Caco-2 (cell line): Measurements from ENCODE around the gene ABCG4. TPM values are rescaled to one million over a fixed set of nuclear protein-coding genes. Genes with fewer than 3 reads are reported as not detected.

Source experiments
- BruUV-seq: library from RNA; stranded (reverse); fragments of 400-500 nt; replicated peaks from 2 replicates; lab custom pipeline; 2021; lab: Mats Ljungman, UMichigan
- CTCF ChIA-PET: fragments of 300-600 bp; sonication (Branson Sonifier 250); formaldehyde crosslinking; loops from one replicate; lab custom pipeline; 2022; ENCODE audit warnings: antibody characterized with exemption; lab: Charles Lee
- POLR2A ChIA-PET: fragments of 300-600 bp; sonication (Branson Sonifier 250); formaldehyde crosslinking; loops from one replicate; lab custom pipeline; 2022; ENCODE audit warnings: antibody characterized with exemption; lab: Charles Lee
- DNase-seq, 2 experiments: peaks; one replicate each; pipeline versions ENCODE4 v3.0.0 to v3.0.0-alpha.2; 2020 to 2022
- H3K27me3 ChIP-seq: replicated peaks from 2 replicates; pipeline ENCODE4 v1.6.0; 2011; ENCODE audit warnings: low read length; ENCODE audit not compliant: control insufficient read depth, insufficient read depth
- H3K36me3 ChIP-seq: 2 replicates; pipeline ENCODE4 v1.5.1; 2011; ENCODE audit warnings: low read length; ENCODE audit not compliant: control insufficient read depth, insufficient read depth
- H3K4me1 ChIP-seq: fragments of 250-450 bp; sonication (Bioruptor Pico); 2 replicates; pipeline ENCODE4 v1.5.1; 2020; ENCODE audit warnings: mild to moderate bottlenecking
- H3K4me3 ChIP-seq: 2 replicates; pipeline ENCODE4 v1.5.1; 2011; ENCODE audit warnings: low read depth, mild to moderate bottlenecking, control low read depth, low read length
- H3K9me3 ChIP-seq: fragments of 250-450 bp; sonication (Bioruptor Pico); 2 replicates; pipeline ENCODE4 v1.5.1; 2020; ENCODE audit warnings: mild to moderate bottlenecking, moderate library complexity
- H3K27ac Mint-ChIP-seq: one replicate; pipeline ENCODE4 v1.8.0; 2022; ENCODE audit warnings: mixed read lengths; ENCODE audit not compliant: unreplicated experiment
- H3K27me3 Mint-ChIP-seq: one replicate; pipeline ENCODE4 v1.8.0; 2022; ENCODE audit warnings: mixed read lengths; ENCODE audit not compliant: insufficient read depth, unreplicated experiment
- H3K36me3 Mint-ChIP-seq: one replicate; pipeline ENCODE4 v1.8.0; 2022; ENCODE audit warnings: mild to moderate bottlenecking, mixed read lengths; ENCODE audit not compliant: insufficient read depth, unreplicated experiment
- H3K4me1 Mint-ChIP-seq: one replicate; pipeline ENCODE4 v1.8.0; 2022; ENCODE audit warnings: low read depth, mixed read lengths; ENCODE audit not compliant: unreplicated experiment
- H3K4me3 Mint-ChIP-seq: one replicate; pipeline ENCODE4 v1.8.0; 2022; ENCODE audit warnings: mild to moderate bottlenecking, moderate library complexity, mixed read lengths; ENCODE audit not compliant: unreplicated experiment
- H3K9me3 Mint-ChIP-seq: one replicate; pipeline ENCODE4 v1.8.0; 2022; ENCODE audit warnings: mixed read lengths; ENCODE audit not compliant: unreplicated experiment
- intact Hi-C: fragments of 100-400 bp; cut with micrococcal nuclease; formaldehyde crosslinking; loops from one replicate; pipeline ENCODE4 v1.10.0; 2022; ENCODE audit not compliant: unreplicated experiment
- total RNA-seq: library from RNA; stranded (reverse); gene quantifications from 2 replicates; pipeline ENCODE4 v1.2.3, GENCODE V29; 2022
- TF ChIP-seq, protein P1 (sequence below), 2 experiments: fragments of 200-600 bp in 1 of 2; IDR thresholded peaks; 1 replicate in 1 of 2; 2 replicates in 1 of 2; pipeline versions ENCODE4 v1.5.1 to v1.8.0; 2011 to 2022; ENCODE audit warnings: antibody characterized with exemption in 1 of 2, control low read depth in 1 of 2, inconsistent platforms in 1 of 2, low read depth in 1 of 2, low read length in 1 of 2, mild to moderate bottlenecking in 1 of 2, moderate library complexity in 1 of 2; ENCODE audit not compliant: insufficient read depth in 1 of 2, severe bottlenecking in 1 of 2, unreplicated experiment in 1 of 2

Gene ABCG4
- total RNA-seq, 1 experiment from 2014 or later: 0.18 TPM

GRCh38 chr11:119194811-119195440 lies 46.1 kb downstream of the ABCG4 start:
- H3K36me3 Mint-ChIP-seq: no peaks in the 10 kb centered on the region
- H3K9me3 ChIP-seq: no peaks in the 10 kb centered on the region
- no peaks in the 10 kb centered on the region for H3K36me3 ChIP-seq
- intact Hi-C loops: no loop called here
- POLR2A ChIA-PET: interaction anchor here (0.6 kb wide), 1 partner anchor 92 kb away, joined by 6 read pairs; no protein-coding TSS in a partner anchor
- H3K27me3 ChIP-seq: no peaks in the 10 kb centered on the region
- no peak overlapping the region for H3K4me3 Mint-ChIP-seq
- no TSS peak for BruUV-seq
- TF ChIP-seq, protein P1, sequence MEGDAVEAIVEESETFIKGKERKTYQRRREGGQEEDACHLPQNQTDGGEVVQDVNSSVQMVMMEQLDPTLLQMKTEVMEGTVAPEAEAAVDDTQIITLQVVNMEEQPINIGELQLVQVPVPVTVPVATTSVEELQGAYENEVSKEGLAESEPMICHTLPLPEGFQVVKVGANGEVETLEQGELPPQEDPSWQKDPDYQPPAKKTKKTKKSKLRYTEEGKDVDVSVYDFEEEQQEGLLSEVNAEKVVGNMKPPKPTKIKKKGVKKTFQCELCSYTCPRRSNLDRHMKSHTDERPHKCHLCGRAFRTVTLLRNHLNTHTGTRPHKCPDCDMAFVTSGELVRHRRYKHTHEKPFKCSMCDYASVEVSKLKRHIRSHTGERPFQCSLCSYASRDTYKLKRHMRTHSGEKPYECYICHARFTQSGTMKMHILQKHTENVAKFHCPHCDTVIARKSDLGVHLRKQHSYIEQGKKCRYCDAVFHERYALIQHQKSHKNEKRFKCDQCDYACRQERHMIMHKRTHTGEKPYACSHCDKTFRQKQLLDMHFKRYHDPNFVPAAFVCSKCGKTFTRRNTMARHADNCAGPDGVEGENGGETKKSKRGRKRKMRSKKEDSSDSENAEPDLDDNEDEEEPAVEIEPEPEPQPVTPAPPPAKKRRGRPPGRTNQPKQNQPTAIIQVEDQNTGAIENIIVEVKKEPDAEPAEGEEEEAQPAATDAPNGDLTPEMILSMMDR (IDR thresholded peaks at IDR 0.05; ENCODE audit: insufficient read depth in 1 of 2, low read depth in 1 of 2, low read length in 1 of 2, severe bottlenecking in 1 of 2, unreplicated experiment in 1 of 2): no peak
- CTCF ChIA-PET: interaction anchor here (1.0 to 3.0 kb wide), 2 partner anchors 11 to 93 kb away, joined by 3 to 28 read pairs; partner anchors contain the start of genes CBL and DPAGT1
- H3K4me1 Mint-ChIP-seq: peaks cover 10% of the 10 kb centered on the region
- peaks cover 4% of the 10 kb centered on the region; the same call in 1 of the 2 replicates for H3K4me1 ChIP-seq
- no peak for DNase-seq
- H3K27ac Mint-ChIP-seq: no peak overlapping the region
- H3K4me3 ChIP-seq: no peak overlapping the region
- no peaks in the 10 kb centered on the region for H3K9me3 Mint-ChIP-seq
- peaks cover 2% of the 10 kb centered on the region for H3K27me3 Mint-ChIP-seq

GRCh38 chr11:119195680-119196079 lies 46.8 kb downstream of the ABCG4 start:
- intact Hi-C loops: loop anchor here (2.0 kb wide), 1 partner anchor 101 kb away; a partner anchor contains a TSS
- H3K27me3 ChIP-seq: no peaks in the 10 kb centered on the region
- peak; percentile 74 to 81 for DNase-seq
- H3K4me1 ChIP-seq: peaks cover 4% of the 10 kb centered on the region; the same call in 1 of the 2 replicates
- no peaks in the 10 kb centered on the region for H3K9me3 ChIP-seq
- Mint-ChIP-seq H3K36me3 (no peaks in the 10 kb centered on the region), H3K4me3 (no peak overlapping the region), H3K27me3 (peaks cover 2% of the 10 kb centered on the region), H3K9me3 (no peaks in the 10 kb centered on the region), H3K4me1 (peaks cover 10% of the 10 kb centered on the region), H3K27ac (no peak overlapping the region)
- no peaks in the 10 kb centered on the region for H3K36me3 ChIP-seq
- no peak overlapping the region for H3K4me3 ChIP-seq
- POLR2A ChIA-PET: interaction anchor here (1.3 kb wide), 1 partner anchor 111 kb away, joined by 6 read pairs; the partner anchor contains the start of gene HMBS
- TF ChIP-seq, protein P1 (IDR thresholded peaks at IDR 0.05; ENCODE audit: insufficient read depth in 1 of 2, low read depth in 1 of 2, low read length in 1 of 2, severe bottlenecking in 1 of 2, unreplicated experiment in 1 of 2): no peak
- BruUV-seq: no TSS peak
- CTCF ChIA-PET: interaction anchor here (1.0 to 3.0 kb wide), 6 partner anchors 11 to 266 kb away, joined by 3 to 28 read pairs (median 7); partner anchors contain the start of genes CBL, DPAGT1 and NHERF4

GRCh38 chr11:119196833-119197483 lies 48.1 kb downstream of the ABCG4 start:
- Histone ChIP-seq H3K4me1 (peaks cover 10% of the 10 kb centered on the region), H3K9me3 (no peaks in the 10 kb centered on the region), H3K36me3 (no peaks in the 10 kb centered on the region), H3K4me3 (no peak overlapping the region), H3K27me3 (no peaks in the 10 kb centered on the region)
- ChIA-PET CTCF (interaction anchor here (0.6 to 3.0 kb wide), 21 partner anchors 9 to 267 kb away, joined by 3 to 28 read pairs (median 4); partner anchors contain the start of genes C2CD2L, CBL, DPAGT1 and HINFP), POLR2A (interaction anchor here (0.7 to 1.3 kb wide), 7 partner anchors 10 to 283 kb away, joined by 3 to 6 read pairs (median 3); partner anchors contain the start of genes HINFP, HMBS, NHERF4 and VPS11)
- BruUV-seq: no TSS peak
- intact Hi-C loops: loop anchor here (1.0 to 2.0 kb wide), 6 partner anchors 29 to 132 kb away; partner anchors contain the start of genes C2CD2L and NLRX1
- TF ChIP-seq, protein P1 (IDR thresholded peaks at IDR 0.05; ENCODE audit: insufficient read depth in 1 of 2, low read depth in 1 of 2, low read length in 1 of 2, severe bottlenecking in 1 of 2, unreplicated experiment in 1 of 2): peak; percentile 93 to 96
- no peak overlapping the region for H3K4me3 Mint-ChIP-seq
- no peaks in the 10 kb centered on the region for H3K9me3 Mint-ChIP-seq
- H3K36me3 Mint-ChIP-seq: no peaks in the 10 kb centered on the region
- peaks cover 10% of the 10 kb centered on the region for H3K4me1 Mint-ChIP-seq
- peak overlapping the region; percentile 15 for H3K27ac Mint-ChIP-seq
- DNase-seq: peak; percentile 86 to 92
- H3K27me3 Mint-ChIP-seq: peaks cover 2% of the 10 kb centered on the region
